Measurements from ENCODE around the gene CYP2C19. TPM values are rescaled to one million over a fixed set of nuclear protein-coding genes. Genes with fewer than 3 reads are reported as not detected.
"Not testable (repeated sequence)": the region's sequence is repeated elsewhere in the genome, so short reads cannot be mapped to it uniquely, and the experiment has no call there.

CYP2C19 gene
- total and polyA plus RNA-seq, 2 donors (not counting 1 experiment from before 2014, with no cell fraction given): not detected

GRCh38 chr10:94803307-94803706 lies 40.8 kb downstream of the CYP2C19 start:
- ChIA-PET CTCF (no interaction called here), POLR2A (no interaction called here)
- Mint-ChIP-seq H3K4me1 (no peaks in the 10 kb centered on the region), H3K4me3 (no peak overlapping the region), H3K9me3 (ENCODE audit: insufficient read depth) (peaks cover 4% of the 10 kb centered on the region), H3K27me3 (no peaks in the 10 kb centered on the region), H3K27ac (no peak overlapping the region)
- DNase-seq: no peak
- no peak for TF ChIP-seq CTCF (IDR thresholded peaks at IDR 0.05)
- no peak for TF ChIP-seq EZH2 (IDR thresholded peaks at IDR 0.05; ENCODE audit: borderline replicate concordance, insufficient read depth, low read depth, low read length, poor library complexity, severe bottlenecking)
- no peaks in the 10 kb centered on the region for H3K79me2 ChIP-seq (ENCODE audit: control insufficient read depth, insufficient read depth, low read length)
- no peak overlapping the region for H3K4me3 ChIP-seq (ENCODE audit: control extremely low read depth in 1 of 5, extremely low read depth in 1 of 5, insufficient read depth in 1 of 5, low read depth in 2 of 5, low read length in 4 of 5)
- peaks cover 0 to 15% (median 0%) of the 10 kb centered on the region in 3 donors for H3K9me3 ChIP-seq (ENCODE audit: control extremely low read depth in 1 of 3, control insufficient read depth in 2 of 3, insufficient read depth in 1 of 3, low read length in 2 of 3)
- no peak overlapping the region for H3K27ac ChIP-seq (ENCODE audit: low read length in 2 of 2)
- H2AFZ ChIP-seq (ENCODE audit: insufficient read depth, low read depth, low read length, poor library complexity, severe bottlenecking): no peak overlapping the region
- no peaks in the 10 kb centered on the region for H3K4me1 ChIP-seq (ENCODE audit: control insufficient read depth in 2 of 2, insufficient read depth in 2 of 2, low read length in 2 of 2)
- 100% methylated on average over 1 of the region's 1 CpG for WGBS (ENCODE audit: insufficient coverage)
- intact Hi-C loops (cut with micrococcal nuclease): no loop called here
- no peaks in the 10 kb centered on the region for H4K20me1 ChIP-seq (ENCODE audit: control insufficient read depth, insufficient read depth, low read length, poor library complexity, severe bottlenecking)
- no peak overlapping the region for H3K4me2 ChIP-seq (replicated peaks; ENCODE audit: low read depth, low read length, poor library complexity, severe bottlenecking)
- H3K36me3 ChIP-seq (replicated peaks in 1 of 2; ENCODE audit: control extremely low read depth in 1 of 2, control insufficient read depth in 1 of 2, extremely low read depth in 1 of 2, insufficient read depth in 2 of 2, low read length in 1 of 2): no peaks in the 10 kb centered on the region
- H3K27me3 ChIP-seq (replicated peaks in 1 of 4; ENCODE audit: control extremely low read depth in 1 of 4, control insufficient read depth in 3 of 4, insufficient read depth in 4 of 4, low read length in 3 of 4): no peaks in the 10 kb centered on the region
- ATAC-seq (ENCODE audit: low read depth): no peak
- no peak overlapping the region for H3K9ac ChIP-seq (ENCODE audit: low read length)

- POLR2A ChIA-PET; H3K4me2 ChIP-seq (replicated peaks; ENCODE audit: low read depth, low read length, poor library complexity, severe bottlenecking); H3K4me3 ChIP-seq (ENCODE audit: control extremely low read depth in 1 of 5, extremely low read depth in 1 of 5, insufficient read depth in 1 of 5, low read depth in 2 of 5, low read length in 4 of 5); H3K9ac ChIP-seq (ENCODE audit: low read length); H3K36me3 ChIP-seq (replicated peaks in 1 of 2; ENCODE audit: control extremely low read depth in 1 of 2, control insufficient read depth in 1 of 2, extremely low read depth in 1 of 2, insufficient read depth in 2 of 2, low read length in 1 of 2); H2AFZ ChIP-seq (ENCODE audit: insufficient read depth, low read depth, low read length, poor library complexity, severe bottlenecking); H3K27me3 Mint-ChIP-seq; H3K27me3 ChIP-seq (replicated peaks in 1 of 4; ENCODE audit: control extremely low read depth in 1 of 4, control insufficient read depth in 3 of 4, insufficient read depth in 4 of 4, low read length in 3 of 4); DNase-seq; H3K9me3 ChIP-seq (ENCODE audit: control extremely low read depth in 1 of 3, control insufficient read depth in 2 of 3, insufficient read depth in 1 of 3, low read length in 2 of 3); H3K27ac ChIP-seq (ENCODE audit: low read length in 2 of 2); intact Hi-C loops (cut with micrococcal nuclease); H3K4me1 Mint-ChIP-seq; H3K27ac Mint-ChIP-seq; H3K4me3 Mint-ChIP-seq; CTCF ChIA-PET; H3K4me1 ChIP-seq (ENCODE audit: control insufficient read depth in 2 of 2, insufficient read depth in 2 of 2, low read length in 2 of 2); H4K20me1 ChIP-seq (ENCODE audit: control insufficient read depth, insufficient read depth, low read length, poor library complexity, severe bottlenecking); ATAC-seq (ENCODE audit: low read depth); H3K79me2 ChIP-seq (ENCODE audit: control insufficient read depth, insufficient read depth, low read length): not testable (repeated sequence)
- peaks cover 10% of the 10 kb centered on the region for H3K9me3 Mint-ChIP-seq (ENCODE audit: insufficient read depth)
- WGBS (ENCODE audit: insufficient coverage): no CpG with 5 or more reads among the region's 13 CpGs
These were observed 67.5 kb downstream of the CYP2C19 start for GRCh38 chr10:94830025-94830424.
